HG03575 (cell line): ENCODE measurements around the gene FBLN2.

Source experiments
- ATAC-seq: cut with Tn5 transposase; IDR thresholded peaks from one replicate; pipeline ENCODE4 v1.9.1; 2021; ENCODE audit not compliant: unreplicated experiment, insufficient number of reproducible peaks, low FRiP score; ENCODE audit errors: extremely low read depth

FBLN2 gene

GRCh38 chr3:13612829-13613228, 63.9 kb downstream of the FBLN2 start:
- no peak for ATAC-seq

GRCh38 chr3:13613343-13614190, 64.6 kb downstream of the FBLN2 start:
- no peak for ATAC-seq

GRCh38 chr3:13614607-13615006, 65.7 kb downstream of the FBLN2 start:
- ATAC-seq = no peak

GRCh38 chr3:13615019-13615528, 66.1 kb downstream of the FBLN2 start:
- no peak for ATAC-seq

GRCh38 chr3:13616359-13616758, 67.4 kb downstream of the FBLN2 start:
- ATAC-seq = no peak

GRCh38 chr3:13617097-13617738, 68.3 kb downstream of the FBLN2 start:
- no peak for ATAC-seq

GRCh38 chr3:13617981-13618380, 69.1 kb downstream of the FBLN2 start:
- no peak for ATAC-seq

GRCh38 chr3:13618836-13619235, 69.9 kb downstream of the FBLN2 start:
- ATAC-seq = no peak

GRCh38 chr3:13619661-13620230, 70.8 kb downstream of the FBLN2 start:
- no peak for ATAC-seq

- ATAC-seq = no peak
These were observed 71.4 kb downstream of the FBLN2 start for GRCh38 chr3:13620281-13620680.

- ATAC-seq = no peak
These were observed 71.9 kb downstream of the FBLN2 start for GRCh38 chr3:13620776-13621365.

- no peak for ATAC-seq
These were observed 72.7 kb downstream of the FBLN2 start for GRCh38 chr3:13621381-13622221.

GRCh38 chr3:13622356-13622755, 73.4 kb downstream of the FBLN2 start:
- ATAC-seq = no peak

- no peak for ATAC-seq
These were observed 74.3 kb downstream of the FBLN2 start for GRCh38 chr3:13623101-13623654.

- ATAC-seq = no peak
These were observed 75.1 kb downstream of the FBLN2 start for GRCh38 chr3:13624021-13624420.

- ATAC-seq = no peak
These were observed 75.8 kb downstream of the FBLN2 start for GRCh38 chr3:13624671-13625125.

GRCh38 chr3:13626396-13626795, 77.5 kb downstream of the FBLN2 start:
- ATAC-seq = no peak

- ATAC-seq = no peak
These were observed 78.1 kb downstream of the FBLN2 start for GRCh38 chr3:13626915-13627460.
